ENCODE data around the gene COL8A2.

DNA sequence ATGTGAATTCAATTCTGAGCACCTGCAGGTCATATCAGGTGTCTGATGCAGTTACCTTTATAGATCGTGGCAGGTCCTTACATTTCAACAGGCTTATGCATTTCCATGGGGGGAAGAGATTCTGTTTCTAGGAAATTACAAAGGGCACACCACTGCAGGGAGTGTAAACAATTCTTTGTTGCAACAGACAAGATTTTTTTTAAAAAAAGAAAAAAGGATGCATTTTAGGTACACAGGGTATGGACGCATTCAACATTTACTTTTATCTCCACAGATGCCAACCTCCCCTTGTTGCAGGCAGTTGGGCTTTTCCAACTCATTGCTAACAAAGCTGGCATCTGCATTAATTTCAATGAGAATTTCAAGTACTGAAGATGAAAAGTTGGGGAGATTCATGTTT is 54.7 kb downstream of the COL8A2 start:
- TF ChIP-seq EZH2 (IDR thresholded peaks at IDR 0.05; ENCODE audit: insufficient read depth, poor library complexity, severe bottlenecking) (no peak), EZH2phosphoT487 (IDR thresholded peaks at IDR 0.05; ENCODE audit: insufficient read depth, low read depth) (no peak)
